GM18867 (cell line): ENCODE data around the gene RINL.
A peak's percentile ranks its signal among the peaks of the same experiment; 100 is the strongest.

Experiments used
- ATAC-seq: cut with Tn5 transposase; IDR thresholded peaks from one replicate; pipeline ENCODE4 v1.9.1; 2021; ENCODE audit warnings: mild to moderate bottlenecking, moderate library complexity; ENCODE audit not compliant: unreplicated experiment

Gene RINL

GRCh38 chr19:38850436-38850975, 27.6 kb downstream of the RINL start:
- ATAC-seq: peak; percentile 62

GRCh38 chr19:38849860-38850435, 28.1 kb downstream of the RINL start, which contains the start of gene HNRNPL:
HNRNPL (minus strand) TSS chr19:38849986; CDS start chr19:38849966, 20 bp downstream.
- ATAC-seq: peak; percentile 57

- ATAC-seq: peak; percentile 24
Observed at GRCh38 chr19:38849147-38849859, 28.8 kb downstream of the RINL start.

- ATAC-seq: no peak
Observed at GRCh38 chr19:38848299-38849146, 29.6 kb downstream of the RINL start.

DNA sequence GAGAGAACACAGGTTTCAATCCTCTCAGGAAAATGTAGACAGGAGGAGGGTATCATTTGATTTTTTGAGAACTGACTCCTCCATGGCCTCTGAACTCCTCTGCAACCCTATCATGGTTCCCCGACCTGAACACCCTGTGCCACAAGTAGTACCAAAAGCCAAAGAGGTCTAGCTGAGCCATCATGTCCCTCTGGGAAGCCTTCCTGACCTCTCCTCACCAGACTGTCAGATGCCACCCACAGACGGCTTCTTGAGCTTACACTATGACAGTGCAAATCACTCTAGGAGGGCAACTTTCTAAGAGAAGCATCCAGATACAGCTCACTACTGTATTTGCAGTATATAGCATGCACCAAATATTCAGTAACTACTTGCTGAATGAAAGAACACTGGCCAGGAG, 32.0 kb downstream of the RINL start:
- no peak for ATAC-seq

- ATAC-seq: no peak
Observed at GRCh38 chr19:38845374-38846024, 32.6 kb downstream of the RINL start.

GRCh38 chr19:38844093-38844686, 33.9 kb downstream of the RINL start:
- ATAC-seq: no peak

DNA sequence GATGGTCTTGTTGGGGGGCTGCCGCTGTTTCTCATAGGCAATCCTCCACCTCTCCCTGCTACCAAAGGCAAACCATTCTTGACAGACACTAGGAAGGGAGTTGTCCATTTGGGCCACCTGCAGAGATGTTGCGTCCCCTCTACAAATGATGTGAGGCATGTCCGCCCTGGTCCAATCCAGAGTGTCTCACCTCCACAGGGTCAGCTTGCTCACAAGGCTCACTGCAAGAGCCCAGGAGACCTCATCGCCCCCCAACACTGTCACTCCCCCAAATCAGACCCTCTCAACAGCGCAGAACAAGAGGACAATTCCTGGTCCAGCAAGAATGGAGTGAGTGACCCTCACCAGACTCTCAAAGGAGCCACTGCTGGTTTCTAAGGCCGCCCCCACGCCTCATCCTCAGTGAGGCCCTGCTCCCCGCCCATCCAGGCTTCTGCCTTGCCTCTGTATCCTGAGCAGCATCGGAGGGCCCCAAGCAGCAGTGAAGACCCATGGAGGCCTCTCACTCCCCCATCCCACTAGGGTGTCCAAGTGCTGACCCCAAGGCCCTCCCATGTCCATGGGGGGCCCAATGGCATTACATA, 34.8 kb downstream of the RINL start:
- no peak for ATAC-seq

DNA sequence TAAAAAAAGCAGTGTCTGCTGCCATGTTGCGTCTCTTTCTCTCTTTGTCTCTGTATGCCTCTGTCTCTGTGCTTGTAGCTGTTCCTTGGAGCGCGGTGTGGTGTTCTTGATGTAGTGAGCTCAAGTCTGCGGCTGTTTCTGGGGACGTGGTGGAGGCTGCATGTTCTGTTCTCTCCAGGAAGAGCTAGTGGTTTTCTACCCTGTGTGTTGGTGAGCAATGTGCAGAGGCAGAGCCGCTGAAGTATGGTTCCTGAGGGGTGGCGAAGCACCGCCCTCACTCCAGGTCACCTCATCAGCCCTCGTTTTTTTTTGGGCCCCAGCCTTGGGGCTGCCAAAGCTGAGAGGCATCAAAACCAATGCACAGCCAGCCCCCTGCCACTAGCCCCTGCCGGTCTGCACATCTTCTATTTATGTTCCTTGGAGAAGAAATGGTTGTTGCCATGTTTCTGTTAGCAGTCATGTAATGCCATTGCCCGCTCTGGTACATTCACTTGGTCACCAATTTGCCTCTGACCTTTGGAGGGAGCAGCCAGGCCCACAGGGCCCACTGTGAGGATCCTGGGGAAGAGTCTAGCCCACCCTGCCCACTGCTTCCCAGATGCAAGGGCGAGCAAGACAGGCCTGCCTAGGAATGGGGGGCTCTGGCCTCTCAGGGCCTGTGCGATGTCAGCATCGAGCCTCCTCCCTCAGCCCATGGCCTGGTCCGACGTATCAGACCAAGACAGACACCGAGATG, 35.5 kb downstream of the RINL start:
- no peak for ATAC-seq

DNA sequence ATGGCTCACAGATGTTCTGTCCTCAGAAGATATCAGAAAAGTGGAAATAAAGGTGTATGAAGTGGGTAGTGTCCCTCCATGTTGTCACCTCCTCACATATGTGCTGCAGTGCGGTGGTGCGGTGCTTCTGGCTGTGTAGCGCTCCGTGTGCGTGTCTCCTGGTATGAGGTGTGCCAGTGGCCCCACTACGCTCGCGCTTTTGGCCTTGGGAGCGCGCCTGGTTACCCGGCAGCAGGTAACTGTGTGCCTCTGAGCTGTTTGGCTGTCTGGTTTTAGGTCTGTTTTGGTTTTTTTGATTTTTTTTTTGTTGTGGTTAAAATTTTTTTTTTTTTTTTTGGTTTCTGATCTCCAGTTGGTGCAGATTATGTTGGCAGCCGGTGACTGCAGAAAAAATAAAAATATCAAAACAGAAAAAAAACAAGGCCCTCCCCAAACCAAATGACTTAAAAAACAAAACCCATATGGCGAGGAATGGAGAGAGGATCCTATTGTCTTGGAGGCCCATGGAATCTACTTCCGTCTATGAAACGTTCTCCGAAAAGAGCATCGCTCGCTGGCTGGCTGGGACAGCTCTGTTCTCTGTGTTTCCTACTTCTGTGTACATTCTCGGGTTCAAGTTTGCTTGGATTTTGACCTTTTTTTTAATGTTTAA, 36.2 kb downstream of the RINL start:
- no peak for ATAC-seq

DNA sequence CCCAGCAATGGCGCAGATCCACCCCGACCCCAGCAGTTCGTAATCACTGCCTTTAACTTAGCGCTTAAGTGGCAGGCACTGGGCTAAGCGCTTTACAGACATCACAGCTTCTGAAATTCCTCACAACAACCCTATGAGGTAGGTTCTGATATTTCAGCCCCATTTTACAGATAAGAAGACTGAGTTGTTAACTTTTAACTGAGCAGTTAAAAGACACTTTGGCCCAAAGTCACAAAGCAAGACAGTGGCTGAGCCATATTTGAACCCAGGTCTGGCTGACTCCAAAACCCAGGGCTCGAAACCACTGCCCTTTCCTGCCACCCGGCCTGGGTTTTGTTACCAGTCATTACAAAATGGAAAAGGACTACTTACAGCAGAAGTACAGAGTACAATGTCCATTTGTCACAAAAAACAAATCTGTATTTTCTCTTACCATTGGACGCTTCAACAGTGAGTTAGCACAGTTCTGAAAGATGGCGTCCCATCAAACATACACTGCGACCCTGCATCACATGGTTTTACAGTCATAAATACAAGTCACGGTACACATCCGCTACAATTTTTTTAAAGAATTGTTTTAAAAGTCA, 36.8 kb downstream of the RINL start:
- ATAC-seq: no peak

DNA sequence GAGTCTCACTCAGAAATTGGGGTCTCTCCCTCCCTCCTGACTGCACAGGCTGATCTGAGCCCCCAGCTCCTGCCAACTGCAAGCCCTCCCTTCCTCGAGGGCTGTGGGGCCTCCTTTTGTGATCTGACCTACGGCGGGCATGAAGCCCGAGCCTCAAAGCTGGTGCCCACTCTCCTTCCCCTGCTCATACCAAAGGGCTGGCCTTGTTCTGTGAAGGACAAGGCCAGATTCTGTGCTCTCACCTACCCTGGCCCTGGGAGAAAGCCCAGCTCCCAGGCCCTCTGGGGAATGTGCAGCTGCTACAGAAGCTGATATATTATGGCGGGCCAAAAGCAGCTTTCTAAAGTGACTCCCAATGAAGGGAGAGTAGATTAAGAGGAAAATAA, 37.5 kb downstream of the RINL start:
- no peak for ATAC-seq

DNA sequence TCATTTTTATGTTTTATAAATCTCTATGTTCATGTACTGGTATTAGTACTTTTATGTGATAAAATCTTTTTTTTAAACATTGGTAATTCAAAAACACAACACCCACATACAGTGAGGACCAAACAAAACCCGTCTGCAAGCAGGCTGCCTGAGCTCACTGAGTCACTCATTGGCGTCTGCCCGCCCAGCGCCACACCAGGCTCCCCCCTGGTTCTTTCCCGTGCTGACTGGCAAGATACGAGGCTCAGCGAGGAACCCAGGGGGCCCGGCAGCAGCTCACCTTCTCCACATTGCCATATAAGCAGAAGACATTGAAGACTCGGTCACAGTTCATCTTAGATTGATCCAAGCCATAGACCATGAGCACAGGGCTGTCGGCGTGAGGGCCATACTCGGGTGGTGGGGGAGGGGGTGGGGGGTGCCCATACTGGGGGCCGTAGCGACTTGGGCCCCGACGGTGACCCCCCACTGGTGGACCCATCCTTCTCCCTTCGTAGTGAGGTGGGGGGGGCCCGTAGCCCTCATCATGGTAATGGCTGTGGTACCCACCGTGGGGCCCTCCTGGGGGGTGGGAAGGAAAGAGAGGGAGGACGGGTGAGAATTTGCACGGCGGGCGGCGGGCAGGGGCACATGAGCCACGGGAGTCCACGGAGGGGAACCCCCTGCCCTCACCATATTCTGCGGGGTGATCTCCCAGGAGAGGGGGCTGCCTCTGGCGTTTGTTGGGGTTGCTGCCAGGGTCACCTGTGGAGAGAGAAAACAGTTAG, 38.1 kb downstream of the RINL start:
- no peak for ATAC-seq

DNA sequence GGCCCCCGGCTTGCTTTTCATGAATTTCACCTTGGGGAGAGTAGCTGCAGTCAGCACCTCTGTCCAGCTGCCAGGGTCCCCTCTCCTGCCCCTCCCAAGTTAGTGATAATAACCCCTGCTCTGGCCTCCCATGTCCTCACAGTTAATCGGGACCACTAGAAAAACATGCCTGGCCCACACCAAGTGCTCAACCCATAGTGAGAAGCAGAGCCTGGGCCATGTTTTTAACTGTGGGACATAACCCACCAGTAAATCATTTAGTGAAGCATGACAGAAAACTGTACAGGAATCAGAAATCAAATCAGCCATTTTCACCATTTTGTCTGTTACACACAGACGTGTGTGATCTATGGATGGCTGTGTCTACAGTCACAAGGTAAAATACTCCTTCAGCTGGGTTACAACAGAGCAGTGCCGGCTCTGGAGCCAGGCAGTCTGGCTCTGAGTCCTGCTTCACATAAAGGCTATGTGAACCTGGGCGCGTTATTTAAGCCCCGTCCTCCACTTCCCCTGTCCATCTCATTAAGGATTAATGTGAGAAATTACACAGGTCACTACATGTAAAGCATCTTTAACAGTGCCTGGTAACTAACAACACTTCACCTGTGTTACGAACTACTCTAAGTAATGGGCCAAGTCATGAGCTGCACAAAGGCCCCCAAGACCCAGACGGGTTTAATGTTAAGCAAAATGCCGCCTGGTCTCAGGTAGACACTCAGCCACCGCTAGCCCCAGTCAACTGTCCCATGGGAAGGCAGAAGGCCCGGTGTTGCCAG, 38.9 kb downstream of the RINL start:
- no peak for ATAC-seq

GRCh38 chr19:38838208-38838985, 39.7 kb downstream of the RINL start:
- no peak for ATAC-seq

DNA sequence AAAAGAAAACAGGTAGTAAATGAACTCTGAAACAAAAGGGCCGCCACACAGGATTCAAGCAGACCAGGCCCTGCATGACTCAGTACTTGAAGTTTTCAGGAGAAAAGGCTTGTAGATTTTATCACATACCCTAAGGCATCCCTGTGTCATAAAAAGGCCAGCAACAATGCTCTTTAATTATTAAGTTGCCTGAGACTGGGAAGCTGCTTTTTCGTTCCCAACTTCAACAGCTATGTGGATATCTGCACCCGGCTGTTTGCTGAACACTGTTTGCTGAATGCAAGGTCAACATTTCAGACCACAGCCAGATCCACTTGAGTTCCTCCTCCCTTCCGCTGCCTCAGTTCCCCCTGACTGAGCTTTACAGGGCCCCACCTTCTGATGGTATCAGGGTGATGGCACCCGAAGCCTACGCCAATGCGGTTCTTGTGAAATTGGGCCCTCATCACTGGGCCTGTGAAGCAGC, 40.4 kb downstream of the RINL start:
- ATAC-seq: no peak
